ENCODE results near the gene BMERB1. TPM values are rescaled to one million over a fixed set of nuclear protein-coding genes. Genes with fewer than 3 reads are reported as not detected.
"Not testable (repeated sequence)": the region's sequence is repeated elsewhere in the genome, so short reads cannot be mapped to it uniquely, and the experiment has no call there.

Gene BMERB1
- total RNA-seq, 1 experiment from 2014 or later, result 3.8 TPM

GRCh38 chr16:15466886-15467781 lies 32.7 kb downstream of the BMERB1 start:
- no peak overlapping the region for H3K4me2 ChIP-seq (ENCODE audit: low read length)

DNA sequence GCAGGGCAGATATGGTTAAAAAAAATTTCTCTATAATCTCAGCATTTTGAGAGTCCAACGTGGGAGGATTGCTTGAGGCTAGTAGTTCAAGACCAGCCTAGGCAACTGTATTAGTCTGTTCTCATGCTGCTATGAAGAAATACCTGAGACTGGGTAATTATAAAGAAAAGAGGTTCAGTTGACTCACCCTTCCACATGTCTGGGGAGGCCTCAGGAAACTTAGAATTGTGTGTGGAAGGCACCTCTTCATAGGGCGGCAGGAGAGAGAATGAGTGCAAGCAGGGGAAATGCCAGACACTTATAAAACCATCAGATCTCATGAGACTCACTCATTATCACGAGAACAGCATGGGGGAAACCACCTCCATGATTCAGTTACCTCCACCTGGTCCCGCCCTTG lies 42.6 kb downstream of the BMERB1 start:
- not testable (repeated sequence) for DNase-seq; H3K79me2 ChIP-seq (ENCODE audit: low read length)

More at GRCh38 chr16:15466886-15467781, 32.7 kb downstream of the BMERB1 start:
- no peak overlapping the region for H2AFZ ChIP-seq (ENCODE audit: low read length)
- no peaks in the 10 kb centered on the region for H3K27me3 ChIP-seq (ENCODE audit: low read length)
- ChIA-PET CTCF (interaction anchor here (0.7 to 0.9 kb wide), 2 partner anchors 40 to 50 kb away, joined by 3 to 6 read pairs; no protein-coding TSS in a partner anchor), POLR2A (ENCODE audit: unreplicated experiment) (interaction anchor here (0.6 kb wide), 1 partner anchor 124 kb away, joined by 3 read pairs; no protein-coding TSS in a partner anchor)
- intact Hi-C loops (cut with micrococcal nuclease), result loop anchor here (5.0 kb wide), 1 partner anchor 40 kb away; no protein-coding TSS in a partner anchor
- H3K9me3 ChIP-seq (ENCODE audit: low read length), result no peaks in the 10 kb centered on the region
- no peaks in the 10 kb centered on the region for H3K9me2 ChIP-seq (replicated peaks; ENCODE audit: low read length)
- no peaks in the 10 kb centered on the region for H3K79me2 ChIP-seq (ENCODE audit: low read length)
- H3K4me1 ChIP-seq (ENCODE audit: insufficient read depth, low read length), result peaks cover 11% of the 10 kb centered on the region
- TF ChIP-seq, protein P1, sequence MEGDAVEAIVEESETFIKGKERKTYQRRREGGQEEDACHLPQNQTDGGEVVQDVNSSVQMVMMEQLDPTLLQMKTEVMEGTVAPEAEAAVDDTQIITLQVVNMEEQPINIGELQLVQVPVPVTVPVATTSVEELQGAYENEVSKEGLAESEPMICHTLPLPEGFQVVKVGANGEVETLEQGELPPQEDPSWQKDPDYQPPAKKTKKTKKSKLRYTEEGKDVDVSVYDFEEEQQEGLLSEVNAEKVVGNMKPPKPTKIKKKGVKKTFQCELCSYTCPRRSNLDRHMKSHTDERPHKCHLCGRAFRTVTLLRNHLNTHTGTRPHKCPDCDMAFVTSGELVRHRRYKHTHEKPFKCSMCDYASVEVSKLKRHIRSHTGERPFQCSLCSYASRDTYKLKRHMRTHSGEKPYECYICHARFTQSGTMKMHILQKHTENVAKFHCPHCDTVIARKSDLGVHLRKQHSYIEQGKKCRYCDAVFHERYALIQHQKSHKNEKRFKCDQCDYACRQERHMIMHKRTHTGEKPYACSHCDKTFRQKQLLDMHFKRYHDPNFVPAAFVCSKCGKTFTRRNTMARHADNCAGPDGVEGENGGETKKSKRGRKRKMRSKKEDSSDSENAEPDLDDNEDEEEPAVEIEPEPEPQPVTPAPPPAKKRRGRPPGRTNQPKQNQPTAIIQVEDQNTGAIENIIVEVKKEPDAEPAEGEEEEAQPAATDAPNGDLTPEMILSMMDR (conservative IDR thresholded peaks at IDR 0.05; ENCODE audit: low read depth, low read length), result peak; percentile 68
- no peak for TF ChIP-seq EZH2phosphoT487 (IDR thresholded peaks at IDR 0.05; ENCODE audit: borderline replicate concordance, low read length)
- TF ChIP-seq EZH2 (IDR thresholded peaks at IDR 0.05; ENCODE audit: low read length, unreplicated experiment), result no peak
- DNase-seq (peak; percentile 60), ATAC-seq (no peak)
- no peaks in the 10 kb centered on the region for H4K20me1 ChIP-seq (ENCODE audit: low read length)
- BruUV-seq (replicated peaks), result no TSS peak
- H3F3A ChIP-seq (ENCODE audit: low read length, unreplicated experiment), result no peaks in the 10 kb centered on the region
- H3K27ac ChIP-seq (ENCODE audit: low read length), result no peak overlapping the region
- no peak overlapping the region for H3K9ac ChIP-seq (ENCODE audit: low read length)
- H3K4me3 ChIP-seq (ENCODE audit: low read length), result no peak overlapping the region
- no peaks in the 10 kb centered on the region for H3K36me3 ChIP-seq (ENCODE audit: low read depth, low read length)

GRCh38 chr16:15477802-15478201 lies 43.4 kb downstream of the BMERB1 start:
- no peak for DNase-seq
- no peaks in the 10 kb centered on the region for H3K9me2 ChIP-seq (replicated peaks; ENCODE audit: low read length)
- ATAC-seq, result no peak
- no peak overlapping the region for H3K4me2 ChIP-seq (ENCODE audit: low read length)
- intact Hi-C loops (cut with micrococcal nuclease), result no loop called here
- H3K4me1 ChIP-seq (ENCODE audit: insufficient read depth, low read length), result peaks cover 8% of the 10 kb centered on the region
- H4K20me1 ChIP-seq (ENCODE audit: low read length), result no peaks in the 10 kb centered on the region
- no peak overlapping the region for H3K4me3 ChIP-seq (ENCODE audit: low read length)
- H3K36me3 ChIP-seq (ENCODE audit: low read depth, low read length), result no peaks in the 10 kb centered on the region
- ChIA-PET POLR2A (ENCODE audit: unreplicated experiment) (no interaction called here), CTCF (no interaction called here)
- H3K9ac ChIP-seq (ENCODE audit: low read length), result no peak overlapping the region
- H3K9me3 ChIP-seq (ENCODE audit: low read length), result no peaks in the 10 kb centered on the region
- no TSS peak for BruUV-seq (replicated peaks)
- H3K27ac ChIP-seq (ENCODE audit: low read length), result no peak overlapping the region
- no peaks in the 10 kb centered on the region for H3K27me3 ChIP-seq (ENCODE audit: low read length)
- TF ChIP-seq EZH2phosphoT487 (IDR thresholded peaks at IDR 0.05; ENCODE audit: borderline replicate concordance, low read length) (no peak), EZH2 (IDR thresholded peaks at IDR 0.05; ENCODE audit: low read length, unreplicated experiment) (no peak)
- TF ChIP-seq, protein P1 (conservative IDR thresholded peaks at IDR 0.05; ENCODE audit: low read depth, low read length), result no peak
- H3K79me2 ChIP-seq (ENCODE audit: low read length), result no peaks in the 10 kb centered on the region
- no peaks in the 10 kb centered on the region for H3F3A ChIP-seq (ENCODE audit: low read length, unreplicated experiment)
- no peak overlapping the region for H2AFZ ChIP-seq (ENCODE audit: low read length)

More for the DNA sequence above, 42.6 kb downstream of the BMERB1 start:
- H3K9me3 ChIP-seq (ENCODE audit: low read length); H3K4me3 ChIP-seq (ENCODE audit: low read length); H2AFZ ChIP-seq (ENCODE audit: low read length); BruUV-seq (replicated peaks); ATAC-seq; H3F3A ChIP-seq (ENCODE audit: low read length, unreplicated experiment); H4K20me1 ChIP-seq (ENCODE audit: low read length); intact Hi-C loops (cut with micrococcal nuclease); H3K27me3 ChIP-seq (ENCODE audit: low read length); CTCF ChIA-PET; H3K9ac ChIP-seq (ENCODE audit: low read length); H3K27ac ChIP-seq (ENCODE audit: low read length); H3K9me2 ChIP-seq (replicated peaks; ENCODE audit: low read length); POLR2A ChIA-PET (ENCODE audit: unreplicated experiment); H3K36me3 ChIP-seq (ENCODE audit: low read depth, low read length); H3K4me1 ChIP-seq (ENCODE audit: insufficient read depth, low read length); H3K4me2 ChIP-seq (ENCODE audit: low read length): not testable (repeated sequence)
